ENCODE data around the gene ALDH18A1. TPM values are rescaled to one million over a fixed set of nuclear protein-coding genes. Genes with fewer than 3 reads are reported as not detected.
"Not testable (repeated sequence)": the region's sequence is repeated elsewhere in the genome, so short reads cannot be mapped to it uniquely, and the experiment has no call there.

The ALDH18A1 gene
- total RNA-seq, 2 donors from 2014 or later: 153 to 235 TPM

- intact Hi-C loops (cut with DNase I): no loop called here
- no peak overlapping the region for H3K9ac ChIP-seq (ENCODE audit: low read depth in 2 of 2, low read length in 2 of 2)
Measured at GRCh38 chr10:95637140-95637539, 19.4 kb downstream of the ALDH18A1 start.

GRCh38 chr10:95635319-95635733, 21.2 kb downstream of the ALDH18A1 start:
- intact Hi-C loops (cut with DNase I): no loop called here
- no peak for TF ChIP-seq CTCF (IDR thresholded peaks at IDR 0.05)
- H3K4me1 ChIP-seq: peaks cover 4% of the 10 kb centered on the region
- no peaks in the 10 kb centered on the region for H3K9me3 ChIP-seq
- H3K9ac ChIP-seq (ENCODE audit: low read depth in 2 of 2, low read length in 2 of 2): no peak overlapping the region
- no peak overlapping the region for H3K27ac ChIP-seq
- H3K4me3 ChIP-seq: no peak overlapping the region
- H3K36me3 ChIP-seq: peaks cover 5% of the 10 kb centered on the region
- DNase-seq: no peak
- no peaks in the 10 kb centered on the region for H3K27me3 ChIP-seq

More at GRCh38 chr10:95637140-95637539, 19.4 kb downstream of the ALDH18A1 start:
- no peak for TF ChIP-seq CTCF (IDR thresholded peaks at IDR 0.05)
- peaks cover 4% of the 10 kb centered on the region for H3K36me3 ChIP-seq
- no peak for DNase-seq
- H3K4me1 ChIP-seq: peaks cover 4% of the 10 kb centered on the region
- H3K4me3 ChIP-seq: no peak overlapping the region
- H3K27ac ChIP-seq: no peak overlapping the region
- no peaks in the 10 kb centered on the region for H3K27me3 ChIP-seq
- H3K9me3 ChIP-seq: no peaks in the 10 kb centered on the region

- Histone ChIP-seq H3K9ac (ENCODE audit: low read depth in 2 of 2, low read length in 2 of 2) (peak overlapping the region in 1 of 2 donors; percentile 49), H3K4me1 (peaks cover 5% of the 10 kb centered on the region), H3K9me3 (no peaks in the 10 kb centered on the region), H3K36me3 (peaks cover 10% of the 10 kb centered on the region), H3K27ac (peak overlapping the region; percentile 69), H3K27me3 (no peaks in the 10 kb centered on the region), H3K4me3 (no peak overlapping the region)
- TF ChIP-seq CTCF (IDR thresholded peaks at IDR 0.05): no peak
- intact Hi-C loops (cut with DNase I): no loop called here
- peak; percentile 61 for DNase-seq
Measured at GRCh38 chr10:95628786-95629185, 27.7 kb downstream of the ALDH18A1 start.

DNA sequence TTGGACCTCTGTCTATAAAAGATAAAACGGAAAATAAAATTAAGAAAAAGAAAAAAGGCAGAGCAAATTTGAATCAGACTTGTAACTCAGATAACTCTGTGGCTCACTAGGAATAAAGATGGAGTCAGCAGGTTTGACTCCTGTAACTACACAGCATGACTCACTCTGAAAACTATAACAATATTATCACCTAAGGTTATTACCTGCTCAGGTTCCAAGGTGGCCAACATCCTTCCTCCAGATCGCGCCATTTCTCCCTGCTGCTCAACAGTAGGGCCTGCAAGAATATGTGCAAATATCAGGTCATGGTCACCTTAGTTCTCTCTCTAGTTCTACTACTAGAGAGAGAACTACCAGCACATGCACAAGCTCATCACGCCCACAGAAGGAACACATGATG, 30.0 kb downstream of the ALDH18A1 start:
- no peak overlapping the region for H3K27ac ChIP-seq

GRCh38 chr10:95620415-95620814, 36.1 kb downstream of the ALDH18A1 start:
- DNase-seq; intact Hi-C loops (cut with DNase I): not testable (repeated sequence)
- H3K36me3 ChIP-seq: peaks cover 13% of the 10 kb centered on the region

More for the DNA sequence above, 30.0 kb downstream of the ALDH18A1 start:
- Histone ChIP-seq H3K36me3 (peaks cover 5% of the 10 kb centered on the region), H3K27me3 (no peaks in the 10 kb centered on the region), H3K4me1 (peaks cover 5% of the 10 kb centered on the region), H3K9ac (ENCODE audit: low read depth in 2 of 2, low read length in 2 of 2) (no peak overlapping the region), H3K9me3 (no peaks in the 10 kb centered on the region), H3K4me3 (no peak overlapping the region)
- TF ChIP-seq CTCF (IDR thresholded peaks at IDR 0.05): no peak
- peak; percentile 34 for DNase-seq
- intact Hi-C loops (cut with DNase I): no loop called here

GRCh38 chr10:95618101-95618500, 38.4 kb downstream of the ALDH18A1 start:
- TF ChIP-seq CTCF (IDR thresholded peaks at IDR 0.05): no peak
- Histone ChIP-seq H3K4me3 (no peak overlapping the region), H3K27ac (no peak overlapping the region), H3K9me3 (no peaks in the 10 kb centered on the region), H3K27me3 (no peaks in the 10 kb centered on the region), H3K9ac (ENCODE audit: low read depth in 2 of 2, low read length in 2 of 2) (no peak overlapping the region), H3K36me3 (peaks cover 12% of the 10 kb centered on the region), H3K4me1 (no peaks in the 10 kb centered on the region)
- no peak for DNase-seq
- intact Hi-C loops (cut with DNase I): no loop called here

More at GRCh38 chr10:95620415-95620814, 36.1 kb downstream of the ALDH18A1 start:
- not testable (repeated sequence) for H3K9ac ChIP-seq (ENCODE audit: low read depth in 2 of 2, low read length in 2 of 2); H3K9me3 ChIP-seq; H3K27me3 ChIP-seq; H3K4me3 ChIP-seq; H3K27ac ChIP-seq; H3K4me1 ChIP-seq
